HG03378 (cell line): ENCODE measurements around the gene ALDH16A1.
A peak's percentile ranks its signal among the peaks of the same experiment; 100 is the strongest.

Experiments
- ATAC-seq: cut with Tn5 transposase; IDR thresholded peaks from one replicate; pipeline ENCODE4 v1.9.1; 2021; ENCODE audit warnings: mild to moderate bottlenecking, moderate library complexity; ENCODE audit not compliant: unreplicated experiment

Gene ALDH16A1

GRCh38 chr19:49487277-49488045 lies 34.4 kb downstream of the ALDH16A1 start, which contains the start of gene RPL13A:
TSS of gene RPL13A (plus strand) at chr19:49487608. CDS start at chr19:49487630, 22 bp downstream.
- peak; percentile 87 for ATAC-seq

DNA sequence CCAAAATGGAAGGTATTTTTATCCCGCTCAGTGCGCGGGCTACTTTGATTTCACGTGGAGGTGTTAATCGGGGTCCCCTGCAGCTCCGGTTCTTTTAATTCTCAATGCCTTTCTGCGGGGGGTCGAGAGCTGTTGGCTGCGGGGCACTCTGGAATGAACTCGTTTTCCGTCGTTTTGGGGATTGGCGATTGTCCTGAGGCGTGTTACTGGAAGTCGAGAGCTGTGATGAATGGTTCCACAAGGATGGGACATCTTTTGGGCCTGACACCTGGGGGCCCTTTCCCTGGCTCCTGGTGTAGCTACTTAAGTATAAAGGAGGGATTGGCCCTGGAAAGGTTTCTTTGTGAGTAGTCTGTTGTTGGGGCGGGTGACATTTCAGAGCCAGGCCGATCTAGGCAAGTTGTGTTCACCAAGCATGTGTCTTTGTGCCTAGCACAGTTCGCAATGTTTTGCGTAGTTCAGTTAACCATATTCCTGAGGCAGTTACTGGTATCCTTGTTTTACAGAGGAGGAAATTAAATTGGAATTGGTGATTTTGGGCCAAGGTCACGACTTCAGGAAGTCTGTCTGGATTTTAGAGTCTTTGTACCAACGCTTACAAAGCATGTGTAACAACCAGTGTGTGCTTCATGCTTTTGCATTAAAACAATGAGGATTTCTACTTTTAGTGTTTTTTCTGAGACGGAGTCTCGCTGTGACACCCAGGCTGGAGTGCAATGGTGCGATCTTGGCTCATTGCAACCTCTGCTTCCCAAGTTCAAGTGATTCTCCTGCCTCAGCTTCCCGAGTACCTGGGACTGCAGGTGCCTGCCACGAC lies 35.2 kb downstream of the ALDH16A1 start:
- no peak for ATAC-seq

- ATAC-seq: no peak
Observed at GRCh38 chr19:49488863-49489537, 36.0 kb downstream of the ALDH16A1 start.

- no peak for ATAC-seq
Observed at GRCh38 chr19:49489601-49490167, 36.7 kb downstream of the ALDH16A1 start.

DNA sequence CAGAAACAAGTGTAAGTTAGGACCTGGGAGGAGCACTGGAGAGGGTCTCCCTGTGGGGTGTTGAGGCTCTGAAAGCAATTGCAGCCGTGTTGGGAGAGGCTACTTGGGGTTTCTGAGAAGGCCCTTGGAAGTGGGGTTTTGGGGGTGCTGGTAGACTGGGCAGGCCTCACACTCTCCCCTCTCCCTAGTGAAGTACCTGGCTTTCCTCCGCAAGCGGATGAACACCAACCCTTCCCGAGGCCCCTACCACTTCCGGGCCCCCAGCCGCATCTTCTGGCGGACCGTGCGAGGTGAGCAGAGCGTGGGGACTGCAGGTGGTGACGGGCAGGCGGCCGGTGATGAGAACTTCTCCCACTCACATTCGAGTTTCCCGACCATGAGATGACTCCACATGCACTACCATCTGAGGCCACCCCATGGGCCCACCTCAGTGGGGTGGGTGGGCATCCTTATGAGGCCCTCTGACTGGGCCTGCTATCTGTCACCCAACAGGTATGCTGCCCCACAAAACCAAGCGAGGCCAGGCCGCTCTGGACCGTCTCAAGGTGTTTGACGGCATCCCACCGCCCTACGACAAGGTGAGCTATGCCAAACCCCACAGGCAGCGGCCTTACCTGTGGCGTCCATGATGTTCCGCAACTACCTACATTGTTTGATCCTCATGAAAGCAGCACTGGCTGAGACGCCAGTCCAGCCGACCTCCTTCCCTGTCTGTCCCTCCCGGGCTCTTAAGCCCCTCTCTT lies 37.4 kb downstream of the ALDH16A1 start:
- no peak for ATAC-seq

GRCh38 chr19:49491030-49491803 lies 38.2 kb downstream of the ALDH16A1 start:
- ATAC-seq: no peak

- ATAC-seq: no peak
Observed at GRCh38 chr19:49491804-49492572, 39.0 kb downstream of the ALDH16A1 start.

GRCh38 chr19:49492573-49493405 lies 39.8 kb downstream of the ALDH16A1 start:
- ATAC-seq: no peak

- ATAC-seq: no peak
Observed at GRCh38 chr19:49496574-49497008, 43.6 kb downstream of the ALDH16A1 start.

GRCh38 chr19:49497047-49497788 lies 44.2 kb downstream of the ALDH16A1 start:
- ATAC-seq: no peak

- no peak for ATAC-seq
Observed at GRCh38 chr19:49497789-49498103, 44.7 kb downstream of the ALDH16A1 start.

- no peak for ATAC-seq
Observed at GRCh38 chr19:49498475-49498874, 45.5 kb downstream of the ALDH16A1 start.

- no peak for ATAC-seq
Observed at GRCh38 chr19:49499030-49499670, 46.1 kb downstream of the ALDH16A1 start.

- no peak for ATAC-seq
Observed at GRCh38 chr19:49502866-49503581, 50.0 kb downstream of the ALDH16A1 start.

DNA sequence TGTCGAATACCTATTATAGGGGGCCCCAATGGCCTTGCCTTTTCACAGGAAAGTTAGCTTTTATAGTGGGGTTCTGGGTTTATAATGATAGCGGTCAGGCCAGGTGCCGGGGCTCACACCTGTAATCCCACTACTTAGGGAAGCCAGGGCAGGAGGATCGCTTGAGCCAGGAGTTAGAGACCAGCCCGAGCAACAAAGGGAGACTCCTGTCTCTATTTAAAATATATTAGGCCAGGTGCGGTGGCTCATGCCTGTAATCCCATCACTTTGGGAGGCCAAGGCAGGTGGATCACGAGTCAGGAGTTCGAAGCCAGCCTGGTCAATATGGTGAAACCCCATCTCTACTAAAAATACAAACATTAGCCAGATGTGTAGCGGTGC lies 50.5 kb downstream of the ALDH16A1 start:
- no peak for ATAC-seq

- no peak for ATAC-seq
Observed at GRCh38 chr19:49506575-49507105, 53.6 kb downstream of the ALDH16A1 start.
